Mucosa of descending colon (tissue), 3 donors: ENCODE results near the gene ACACA. TPM values are rescaled to one million over a fixed set of nuclear protein-coding genes. Genes with fewer than 3 reads are reported as not detected.

Experiments
- ATAC-seq: fragments of 200-7000 bp; cut with Tn5 transposase; one replicate; pipeline ENCODE4 v1.9.1; 2020; ENCODE audit warnings: mild to moderate bottlenecking, moderate library complexity
- DNase-seq, 3 donors: peaks; one replicate each; pipeline ENCODE4 v3.0.0-alpha.2; 2020
- H3K36me3 ChIP-seq: fragments of 200-600 bp; one replicate; pipeline ENCODE4 v1.8.0; 2021; ENCODE audit warnings: low read depth, mild to moderate bottlenecking
- H3K4me1 ChIP-seq: fragments of 200-600 bp; one replicate; pipeline ENCODE4 v1.8.0; 2021; ENCODE audit warnings: low read depth, mild to moderate bottlenecking
- H3K4me3 ChIP-seq: fragments of 200-600 bp; one replicate; pipeline ENCODE4 v1.8.0; 2021; ENCODE audit warnings: mild to moderate bottlenecking
- H3K9me3 ChIP-seq: fragments of 200-600 bp; one replicate; pipeline ENCODE4 v1.8.0; 2021; ENCODE audit warnings: mild to moderate bottlenecking
- CTCF ChIP-seq: fragments of 200-600 bp; IDR thresholded peaks from one replicate; pipeline ENCODE4 v1.8.0; 2022; ENCODE audit warnings: antibody characterized with exemption, mild to moderate bottlenecking
- intact Hi-C, 2 donors: fragments of 100-400 bp; cut with DNase I in 1 of 2; cut with micrococcal nuclease in 1 of 2; formaldehyde crosslinking; loops; one replicate each; pipeline versions ENCODE4 v1.11.0 to v1.11.1; 2022; cut with DNase I, micrococcal nuclease
- total RNA-seq, 3 donors: library from RNA; stranded (reverse); fragmentation: NEBNext Ultra II Directional in 2 of 3; extraction: Animal tissue kit (Norgen Biotek cat#: 25700) in 2 of 3; gene quantifications; one replicate each; pipeline versions ENCODE4 v1.2.1 to v1.2.4, GENCODE V29; 2021 to 2023
- donor health status: DM: no; HTN: no; CAD: no; lungs with moderate emphysema.
- donor health status: DM: no; HTN: no; CAD: no.
- donor health status: DM: no; HTN: yes; CAD: no.

Gene ACACA
- total RNA-seq, 3 donors from 2014 or later = 58.5 to 64.1 (median 60.3) TPM

- intact Hi-C loops = no loop called here
- Histone ChIP-seq H3K4me3 (no peak overlapping the region), H3K9me3 (no peaks in the 10 kb centered on the region), H3K36me3 (no peaks in the 10 kb centered on the region), H3K4me1 (no peaks in the 10 kb centered on the region)
- DNase-seq = no peak
- ATAC-seq = no peak
- TF ChIP-seq CTCF = no peak
These were observed 105.3 kb downstream of the ACACA start for GRCh38 chr17:37301288-37301687.

GRCh38 chr17:37300683-37301082 lies 106.0 kb downstream of the ACACA start:
- Histone ChIP-seq H3K4me1 (no peaks in the 10 kb centered on the region), H3K4me3 (no peak overlapping the region), H3K36me3 (no peaks in the 10 kb centered on the region), H3K9me3 (no peaks in the 10 kb centered on the region)
- intact Hi-C loops = no loop called here
- ATAC-seq (no peak), DNase-seq (no peak)
- TF ChIP-seq CTCF = no peak

GRCh38 chr17:37299257-37299980 lies 107.2 kb downstream of the ACACA start:
- Histone ChIP-seq H3K9me3 (no peaks in the 10 kb centered on the region), H3K4me3 (no peak overlapping the region), H3K4me1 (no peaks in the 10 kb centered on the region), H3K36me3 (no peaks in the 10 kb centered on the region)
- TF ChIP-seq CTCF = no peak
- intact Hi-C loops = no loop called here
- DNase-seq (no peak), ATAC-seq (no peak)

- H3K9me3 ChIP-seq = no peaks in the 10 kb centered on the region
- no peaks in the 10 kb centered on the region for H3K36me3 ChIP-seq
- no peak for TF ChIP-seq CTCF
- H3K4me1 ChIP-seq = no peaks in the 10 kb centered on the region
- no peak overlapping the region for H3K4me3 ChIP-seq
- ATAC-seq = no peak
- intact Hi-C loops = no loop called here
- no peak for DNase-seq
These were observed 110.7 kb downstream of the ACACA start for GRCh38 chr17:37295888-37296287.

GRCh38 chr17:37294888-37295287 lies 111.7 kb downstream of the ACACA start:
- Histone ChIP-seq H3K9me3 (no peaks in the 10 kb centered on the region), H3K4me1 (no peaks in the 10 kb centered on the region), H3K36me3 (no peaks in the 10 kb centered on the region), H3K4me3 (no peak overlapping the region)
- ATAC-seq (no peak), DNase-seq (no peak)
- no peak for TF ChIP-seq CTCF
- intact Hi-C loops = no loop called here

GRCh38 chr17:37293770-37294169 lies 112.9 kb downstream of the ACACA start:
- no peaks in the 10 kb centered on the region for H3K4me1 ChIP-seq
- no peak for ATAC-seq
- no peaks in the 10 kb centered on the region for H3K36me3 ChIP-seq
- no peaks in the 10 kb centered on the region for H3K9me3 ChIP-seq
- H3K4me3 ChIP-seq = no peak overlapping the region
- DNase-seq = no peak
- intact Hi-C loops = no loop called here
- no peak for TF ChIP-seq CTCF
